SK-N-SH (cell line): ENCODE results near the gene SEPTIN12. TPM values are rescaled to one million over a fixed set of nuclear protein-coding genes. Genes with fewer than 3 reads are reported as not detected.

Experiments
- CTCF ChIA-PET: fragments of 300-600, 350-600 bp; formaldehyde crosslinking; extraction: SDS; loops from one replicate; lab custom pipeline; 2021; lab: Yijun Ruan, JAX
- POLR2A ChIA-PET: fragments of 350-600 bp; sonication (Branson Sonifier 250); formaldehyde crosslinking; extraction: SDS; loops from one replicate; lab custom pipeline; 2020; ENCODE audit warnings: antibody characterized with exemption, inconsistent platforms; lab: Yijun Ruan, JAX
- DNase-seq: peaks from one replicate; pipeline ENCODE4 v3.0.0; 2012
- H2AFZ ChIP-seq: fragments of 200-600 bp; sonication (generic); 2 replicates; pipeline ENCODE4 v1.8.1; 2016; ENCODE audit warnings: antibody characterized with exemption, mild to moderate bottlenecking, low read depth
- H3F3A ChIP-seq: fragments of 200-600 bp; sonication (generic); replicated peaks from 2 replicates; pipeline ENCODE3; 2016; ENCODE audit warnings: antibody characterized with exemption, mild to moderate bottlenecking; ENCODE audit not compliant: insufficient read depth
- H3K27ac ChIP-seq, 2 experiments: fragments of 200-500 bp in 1 of 2; fragments of 200-600 bp in 1 of 2; sonication (Bioruptor generic) in 1 of 2; sonication (generic), shearing (Covaris generic) in 1 of 2; 2 replicates each; pipeline versions ENCODE4 v1.5.1 to v1.6.1; 2014 to 2016; ENCODE audit warnings: low read depth in 2 of 2, inconsistent platforms in 1 of 2, low read length in 1 of 2, mild to moderate bottlenecking in 1 of 2, mixed read lengths in 1 of 2
- H3K27me3 ChIP-seq: fragments of 200-600 bp; sonication (generic), shearing (Covaris generic); 2 replicates; pipeline ENCODE4 v1.6.1; 2016; ENCODE audit warnings: mixed run types; ENCODE audit not compliant: insufficient read depth
- H3K36me3 ChIP-seq, 2 experiments: fragments of 200-500 bp in 1 of 2; fragments of 200-600 bp in 1 of 2; sonication (Bioruptor generic) in 1 of 2; sonication (generic) in 1 of 2; replicated peaks in 1 of 2; 2 replicates each; pipeline versions ENCODE3 to v1.5.1; 2014 to 2016; ENCODE audit warnings: low read length in 1 of 2, mild to moderate bottlenecking in 1 of 2; ENCODE audit not compliant: insufficient read depth in 2 of 2, control insufficient read depth in 1 of 2
- H3K4me1 ChIP-seq, 2 experiments: fragments of 200-500 bp in 1 of 2; fragments of 200-600 bp in 1 of 2; sonication (Bioruptor generic) in 1 of 2; sonication (generic), shearing (Covaris generic) in 1 of 2; 2 replicates each; pipeline versions ENCODE4 v1.5.1 to v1.6.1; 2014 to 2016; ENCODE audit warnings: low read depth in 1 of 2, low read length in 1 of 2, mixed run types in 1 of 2; ENCODE audit not compliant: insufficient read depth in 2 of 2, control insufficient read depth in 1 of 2
- H3K4me2 ChIP-seq: fragments of 200-600 bp; sonication (generic), shearing (Covaris generic); 2 replicates; pipeline ENCODE4 v1.6.1; 2017; ENCODE audit warnings: mixed run types
- H3K4me3 ChIP-seq, 2 experiments: fragments of 200-500 bp in 1 of 2; fragments of 200-600 bp in 1 of 2; sonication (Bioruptor generic) in 1 of 2; sonication (generic), shearing (Covaris generic) in 1 of 2; 2 replicates each; pipeline versions ENCODE4 v1.5.1 to v1.8.1; 2014 to 2016; ENCODE audit warnings: low read depth in 2 of 2, inconsistent platforms in 1 of 2, low read length in 1 of 2, mild to moderate bottlenecking in 1 of 2, mixed read lengths in 1 of 2, moderate library complexity in 1 of 2
- H3K79me2 ChIP-seq: fragments of 200-600 bp; sonication (generic); 2 replicates; pipeline ENCODE4 v1.8.1; 2017; ENCODE audit warnings: mild to moderate bottlenecking; ENCODE audit not compliant: insufficient read depth
- H3K9ac ChIP-seq: fragments of 200-600 bp; sonication (generic); 2 replicates; pipeline ENCODE4 v1.6.1; 2017; ENCODE audit warnings: mixed run types
- H3K9me2 ChIP-seq: fragments of 200-600 bp; sonication (generic); 2 replicates; pipeline ENCODE4 v1.6.1; 2017; ENCODE audit warnings: mixed run types
- H3K9me3 ChIP-seq: fragments of 200-600 bp; sonication (generic); 2 replicates; pipeline ENCODE4 v1.6.1; 2017; ENCODE audit warnings: mixed run types, mild to moderate bottlenecking, moderate library complexity
- H4K20me1 ChIP-seq: fragments of 200-600 bp; sonication (generic); 2 replicates; pipeline ENCODE4 v1.6.1; 2017; ENCODE audit warnings: mild to moderate bottlenecking, mixed run types; ENCODE audit not compliant: insufficient read depth
- MAX ChIP-seq: IDR thresholded peaks from 2 replicates; pipeline ENCODE4 v1.4.0; 2012; ENCODE audit warnings: low read depth
- MXI1 ChIP-seq: IDR thresholded peaks from 2 replicates; pipeline ENCODE4 v1.6.1; 2012; ENCODE audit warnings: mild to moderate bottlenecking, low read depth, low read length, improper control_type of control experiment
- PBX3 ChIP-seq: IDR thresholded peaks from 2 replicates; pipeline ENCODE4; 2012
- POLR2AphosphoS5 ChIP-seq: IDR thresholded peaks from 2 replicates; pipeline ENCODE4 v1.6.1; 2012; ENCODE audit warnings: low read depth, low read length
- RXRA ChIP-seq: IDR thresholded peaks from 2 replicates; pipeline ENCODE4 v1.4.0; 2012; ENCODE audit warnings: low read depth, mild to moderate bottlenecking, borderline replicate concordance
- TEAD4 ChIP-seq: IDR thresholded peaks from 2 replicates; pipeline ENCODE4 v1.4.0; 2012; ENCODE audit warnings: mild to moderate bottlenecking, borderline replicate concordance; ENCODE audit not compliant: insufficient read depth
- USF2 ChIP-seq: fragments of 150-350 bp; IDR thresholded peaks from 2 replicates; pipeline ENCODE4 v1.6.1; 2017; ENCODE audit warnings: antibody characterized with exemption, low read length, low read depth, borderline replicate concordance
- WGBS: methylation state at CpG from one replicate; pipeline ENCODE4 v1.1.6; 2017; ENCODE audit warnings: low lambda C conversion rate; 5-methylcytosine and 5-hydroxymethylcytosine counted together
- polyA plus RNA-seq, 3 experiments: library from polyadenylated mRNA; depleted of rRNA; stranded (reverse); fragments of >200 nt; gene quantifications; 2 replicates each; pipeline ENCODE4 v1.2.3, GENCODE V29; 2012
- TF ChIP-seq, protein P1 (sequence below): IDR thresholded peaks from 2 replicates; pipeline ENCODE4 v1.4.0; 2012; ENCODE audit warnings: low read depth, borderline replicate concordance

Gene SEPTIN12
- polyA plus RNA-seq, 1 of the 3 experiments (the other 2 are of a cell fraction), result 0.07 TPM

DNA sequence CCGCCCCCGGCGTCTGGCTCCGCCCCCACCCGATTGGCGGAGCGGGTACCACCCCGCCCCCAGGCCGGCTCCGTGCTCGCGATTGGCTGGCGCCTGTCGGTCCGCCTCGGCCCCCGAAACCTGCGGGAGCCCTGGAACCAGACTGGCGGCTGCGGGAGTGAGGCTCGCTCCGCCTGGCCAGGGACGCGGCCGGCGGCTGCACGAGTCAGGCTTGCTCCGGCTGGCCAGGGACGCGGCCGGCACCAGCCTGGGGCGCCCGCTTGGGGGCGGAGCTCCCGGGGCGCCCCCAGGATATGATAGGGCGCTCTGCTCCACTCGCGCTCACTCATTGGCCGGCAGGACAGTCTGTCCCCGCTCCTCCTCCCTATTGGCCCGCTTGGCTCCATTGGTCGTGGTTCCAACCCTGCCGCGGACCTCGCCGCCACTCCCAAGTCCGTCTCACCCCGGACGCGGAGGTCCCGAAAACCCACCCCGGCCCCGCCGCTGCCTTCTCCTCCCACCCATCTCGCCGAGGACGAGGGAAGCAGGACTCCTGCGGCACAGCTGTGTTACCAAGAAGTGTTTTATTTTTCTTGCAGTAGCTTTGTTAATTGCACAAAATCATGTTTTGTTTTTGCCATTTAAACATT, 14.6 kb upstream of the SEPTIN12 start (continued):
- TF ChIP-seq, protein P1, sequence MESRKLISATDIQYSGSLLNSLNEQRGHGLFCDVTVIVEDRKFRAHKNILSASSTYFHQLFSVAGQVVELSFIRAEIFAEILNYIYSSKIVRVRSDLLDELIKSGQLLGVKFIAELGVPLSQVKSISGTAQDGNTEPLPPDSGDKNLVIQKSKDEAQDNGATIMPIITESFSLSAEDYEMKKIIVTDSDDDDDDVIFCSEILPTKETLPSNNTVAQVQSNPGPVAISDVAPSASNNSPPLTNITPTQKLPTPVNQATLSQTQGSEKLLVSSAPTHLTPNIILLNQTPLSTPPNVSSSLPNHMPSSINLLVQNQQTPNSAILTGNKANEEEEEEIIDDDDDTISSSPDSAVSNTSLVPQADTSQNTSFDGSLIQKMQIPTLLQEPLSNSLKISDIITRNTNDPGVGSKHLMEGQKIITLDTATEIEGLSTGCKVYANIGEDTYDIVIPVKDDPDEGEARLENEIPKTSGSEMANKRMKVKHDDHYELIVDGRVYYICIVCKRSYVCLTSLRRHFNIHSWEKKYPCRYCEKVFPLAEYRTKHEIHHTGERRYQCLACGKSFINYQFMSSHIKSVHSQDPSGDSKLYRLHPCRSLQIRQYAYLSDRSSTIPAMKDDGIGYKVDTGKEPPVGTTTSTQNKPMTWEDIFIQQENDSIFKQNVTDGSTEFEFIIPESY, result no peak
- TF ChIP-seq USF2 (no peak), RXRA (no peak), PBX3 (peak; percentile 99), MXI1 (0 out of 2 replicates have a peak, but pooled peaks have one; percentile 14), POLR2AphosphoS5 (peak; percentile 53; the same call in 1 of the 2 replicates)

- Histone ChIP-seq H3K9ac (peak within 1 kb of the TSS; percentile 64), H3K4me1 (peaks cover 0 to 18% of the 10 kb centered on the region in 2 experiments; a peak in 3 of 4 replicates), H3K36me3 (peaks cover 7 to 35% of the 10 kb centered on the region in 2 experiments), H3K79me2 (0 out of 2 replicates have a peak, but pooled peaks cover 7% of the 10 kb centered on the region), H3K27me3 (no peaks in the 10 kb centered on the region), H3K27ac (peak within 1 kb of the TSS; percentile 57 to 93), H3K9me2 (no peaks in the 10 kb centered on the region)
- CTCF ChIA-PET, result interaction anchor here (0.9 to 1.1 kb wide), 3 partner anchors 14 to 284 kb away, joined by 3 read pairs; partner anchors contain the start of gene SEPTIN12
- WGBS, result 19% methylated on average over 6 of the region's 70 CpGs
- DNase-seq, result no peak
- TF ChIP-seq TEAD4 (no peak), MXI1 (peak; percentile 17; the same call in 1 of the 2 replicates), MAX (0 out of 2 replicates have a peak, but pooled peaks have one; percentile 32)
- TF ChIP-seq, all 33 proteins: peak for 2
- Histone ChIP-seq H2AFZ (peak within 1 kb of the TSS; percentile 88), H4K20me1 (no peaks in the 10 kb centered on the region), H3K4me2 (peak within 1 kb of the TSS; percentile 95), H3K9me3 (no peaks in the 10 kb centered on the region), H3K4me3 (peak within 1 kb of the TSS; percentile 83), H3F3A (peaks cover 12% of the 10 kb centered on the region)
- POLR2A ChIA-PET, result interaction anchor here (1.0 to 2.1 kb wide), 5 partner anchors 31 to 68 kb away, joined by 4 to 9 read pairs (median 5); partner anchors contain the start of genes ANKS3, DNAAF8 and ZNF500
Measured at GRCh38 chr16:4801962-4802658, 14.0 kb upstream of the SEPTIN12 start, which contains the start of gene ROGDI. TSS of gene ROGDI (minus strand) at chr16:4802633. CDS start at chr16:4802571, 62 bp downstream.
